Endothelial cell (in vitro differentiated cells): ENCODE results near the gene TMED3. TPM values are rescaled to one million over a fixed set of nuclear protein-coding genes. Genes with fewer than 3 reads are reported as not detected.
A peak's percentile ranks its signal among the peaks of the same experiment; 100 is the strongest.

ENCODE experiments used
- DNase-seq: peaks from one replicate; pipeline ENCODE4 v3.0.0; 2021; ENCODE audit warnings: low spot score
- H3K27ac Mint-ChIP-seq: one replicate; pipeline ENCODE4 v1.8.0; 2021; ENCODE audit warnings: mixed read lengths, inconsistent platforms; ENCODE audit not compliant: unreplicated experiment
- H3K27me3 Mint-ChIP-seq: one replicate; pipeline ENCODE4 v1.8.0; 2021; ENCODE audit warnings: mild to moderate bottlenecking, moderate library complexity, mixed read lengths, inconsistent platforms; ENCODE audit not compliant: unreplicated experiment
- H3K36me3 Mint-ChIP-seq: one replicate; pipeline ENCODE4 v1.8.0; 2021; ENCODE audit warnings: mild to moderate bottlenecking, low read depth, mixed read lengths, inconsistent platforms; ENCODE audit not compliant: unreplicated experiment
- H3K4me1 Mint-ChIP-seq: one replicate; pipeline ENCODE4 v1.8.0; 2021; ENCODE audit warnings: mild to moderate bottlenecking, mixed read lengths, inconsistent platforms; ENCODE audit not compliant: unreplicated experiment
- H3K4me3 Mint-ChIP-seq: one replicate; pipeline ENCODE4 v1.8.0; 2021; ENCODE audit warnings: mild to moderate bottlenecking, mixed read lengths, inconsistent platforms; ENCODE audit not compliant: unreplicated experiment
- H3K9me3 Mint-ChIP-seq: one replicate; pipeline ENCODE4 v1.8.0; 2021; ENCODE audit warnings: mixed read lengths, inconsistent platforms; ENCODE audit not compliant: unreplicated experiment
- total RNA-seq: library from RNA; stranded (reverse); fragmentation: NEBNext Ultra II Directional; extraction: Animal tissue kit (Norgen Biotek cat#: 25700); gene quantifications from one replicate; pipeline ENCODE4 v1.2.1, GENCODE V29; 2021; ENCODE audit not compliant: unreplicated experiment
- TF ChIP-seq, protein P1 (sequence below): fragments of 200-600 bp; sonication (generic); IDR thresholded peaks from one replicate; pipeline ENCODE4 v1.5.0; 2021; ENCODE audit warnings: antibody characterized with exemption; ENCODE audit not compliant: unreplicated experiment

The TMED3 gene
- total RNA-seq, 1 donor from 2014 or later = 45.3 TPM

DNA sequence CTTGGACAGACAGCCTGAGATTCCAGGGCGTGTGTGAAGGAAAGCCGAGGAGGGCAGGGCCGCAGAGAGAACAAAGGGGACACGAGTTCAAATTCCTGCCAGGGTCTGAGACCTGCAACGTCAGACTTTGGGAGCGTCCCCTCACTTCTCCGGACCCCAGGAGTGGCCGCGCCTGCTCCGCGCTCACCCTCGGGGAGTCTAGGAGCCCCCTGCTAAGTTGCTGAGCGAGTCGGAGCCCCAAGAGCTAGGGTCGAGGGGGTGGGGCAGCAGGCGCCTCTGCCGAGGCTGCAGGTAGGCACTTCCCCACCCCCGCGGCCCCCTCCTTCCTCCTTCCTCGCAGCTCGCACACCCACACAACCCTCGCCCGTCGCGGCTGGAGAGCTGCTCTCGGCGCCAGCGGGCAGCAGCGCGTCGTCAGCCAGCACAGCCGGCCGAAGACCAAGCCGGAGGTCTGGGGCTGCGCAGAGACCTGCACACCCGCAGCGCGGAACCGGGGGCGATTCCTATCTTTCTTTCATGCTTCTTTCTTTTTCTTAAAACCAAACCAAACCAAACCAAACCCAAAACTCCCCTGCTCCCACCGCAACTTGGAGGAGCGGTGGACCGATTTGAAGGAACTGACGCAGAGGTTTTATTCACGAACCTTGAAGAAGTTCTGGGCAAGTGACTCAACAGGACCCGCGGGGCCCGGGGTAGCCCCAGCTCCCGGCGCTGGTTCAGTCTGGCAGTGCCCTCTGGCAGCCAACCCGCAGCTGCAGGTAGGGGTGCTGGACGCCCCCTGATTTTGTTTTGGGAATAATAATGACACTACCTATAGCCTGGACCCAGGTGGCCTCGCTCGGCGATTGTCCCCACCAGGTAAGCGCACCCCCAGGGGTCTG, 28.3 kb upstream of the TMED3 start, which contains the start of gene ANKRD34C:
Gene ANKRD34C (plus strand): TSS at position 352 of the 881 bp plus-strand sequence. CDS start 10,563 bp downstream, outside the sequence.
- H3K27me3 Mint-ChIP-seq = peaks cover 15% of the 10 kb centered on the region

DNA sequence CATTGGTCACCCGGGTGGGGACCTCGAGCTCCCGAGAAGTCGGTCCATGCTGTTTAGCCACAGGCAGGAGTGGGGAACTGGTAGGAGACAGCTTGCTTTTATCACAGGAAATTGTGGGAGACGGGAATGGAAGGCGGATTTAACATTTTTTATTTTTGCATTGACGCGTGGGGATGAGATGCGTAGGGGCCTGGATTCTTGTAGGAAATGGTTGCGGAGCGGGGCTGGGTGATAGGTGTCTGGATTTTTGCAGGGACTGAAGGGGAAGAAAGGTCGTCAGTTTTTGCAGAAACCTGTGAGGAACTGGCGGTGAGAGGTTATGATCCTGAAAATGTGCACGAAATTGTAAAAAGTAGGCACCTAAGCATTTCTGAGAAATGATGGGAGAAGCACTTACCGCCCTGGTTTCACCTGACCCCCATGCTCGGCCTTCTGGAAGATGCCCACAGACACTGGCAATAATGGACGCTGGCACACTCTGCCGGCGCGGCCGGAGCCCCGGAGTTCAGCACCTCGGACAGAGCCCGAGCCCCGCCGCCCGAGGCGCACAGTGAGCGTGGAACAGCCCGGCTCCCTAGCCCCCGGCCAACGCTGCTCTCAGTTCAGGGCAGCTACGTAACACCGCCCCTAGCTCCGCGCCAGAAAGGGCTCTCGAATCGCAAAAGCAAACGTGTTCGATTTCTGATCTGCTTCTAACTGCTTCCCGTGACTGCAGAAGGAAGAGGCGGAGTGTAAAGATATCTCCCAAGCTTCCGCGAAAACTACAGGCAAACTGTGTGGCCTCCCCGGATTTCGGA, 27.5 kb upstream of the TMED3 start:
- peak; percentile 86 for DNase-seq
- no peaks in the 10 kb centered on the region for H3K9me3 Mint-ChIP-seq
- H3K4me1 Mint-ChIP-seq = peaks cover 4% of the 10 kb centered on the region
- H3K27ac Mint-ChIP-seq = no peak overlapping the region
- no peaks in the 10 kb centered on the region for H3K36me3 Mint-ChIP-seq
- TF ChIP-seq, protein P1, sequence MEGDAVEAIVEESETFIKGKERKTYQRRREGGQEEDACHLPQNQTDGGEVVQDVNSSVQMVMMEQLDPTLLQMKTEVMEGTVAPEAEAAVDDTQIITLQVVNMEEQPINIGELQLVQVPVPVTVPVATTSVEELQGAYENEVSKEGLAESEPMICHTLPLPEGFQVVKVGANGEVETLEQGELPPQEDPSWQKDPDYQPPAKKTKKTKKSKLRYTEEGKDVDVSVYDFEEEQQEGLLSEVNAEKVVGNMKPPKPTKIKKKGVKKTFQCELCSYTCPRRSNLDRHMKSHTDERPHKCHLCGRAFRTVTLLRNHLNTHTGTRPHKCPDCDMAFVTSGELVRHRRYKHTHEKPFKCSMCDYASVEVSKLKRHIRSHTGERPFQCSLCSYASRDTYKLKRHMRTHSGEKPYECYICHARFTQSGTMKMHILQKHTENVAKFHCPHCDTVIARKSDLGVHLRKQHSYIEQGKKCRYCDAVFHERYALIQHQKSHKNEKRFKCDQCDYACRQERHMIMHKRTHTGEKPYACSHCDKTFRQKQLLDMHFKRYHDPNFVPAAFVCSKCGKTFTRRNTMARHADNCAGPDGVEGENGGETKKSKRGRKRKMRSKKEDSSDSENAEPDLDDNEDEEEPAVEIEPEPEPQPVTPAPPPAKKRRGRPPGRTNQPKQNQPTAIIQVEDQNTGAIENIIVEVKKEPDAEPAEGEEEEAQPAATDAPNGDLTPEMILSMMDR = no peak
- peak overlapping the region; percentile 54 for H3K4me3 Mint-ChIP-seq
- peaks cover 15% of the 10 kb centered on the region for H3K27me3 Mint-ChIP-seq

More for the DNA sequence above, 28.3 kb upstream of the TMED3 start, which contains the start of gene ANKRD34C:
- Mint-ChIP-seq H3K4me3 (no peak within 1 kb of the TSS), H3K4me1 (peaks cover 4% of the 10 kb centered on the region), H3K27ac (no peak within 1 kb of the TSS), H3K9me3 (no peaks in the 10 kb centered on the region), H3K36me3 (no peaks in the 10 kb centered on the region)
- TF ChIP-seq, protein P1 = no peak
- DNase-seq = peak; percentile 21

DNA sequence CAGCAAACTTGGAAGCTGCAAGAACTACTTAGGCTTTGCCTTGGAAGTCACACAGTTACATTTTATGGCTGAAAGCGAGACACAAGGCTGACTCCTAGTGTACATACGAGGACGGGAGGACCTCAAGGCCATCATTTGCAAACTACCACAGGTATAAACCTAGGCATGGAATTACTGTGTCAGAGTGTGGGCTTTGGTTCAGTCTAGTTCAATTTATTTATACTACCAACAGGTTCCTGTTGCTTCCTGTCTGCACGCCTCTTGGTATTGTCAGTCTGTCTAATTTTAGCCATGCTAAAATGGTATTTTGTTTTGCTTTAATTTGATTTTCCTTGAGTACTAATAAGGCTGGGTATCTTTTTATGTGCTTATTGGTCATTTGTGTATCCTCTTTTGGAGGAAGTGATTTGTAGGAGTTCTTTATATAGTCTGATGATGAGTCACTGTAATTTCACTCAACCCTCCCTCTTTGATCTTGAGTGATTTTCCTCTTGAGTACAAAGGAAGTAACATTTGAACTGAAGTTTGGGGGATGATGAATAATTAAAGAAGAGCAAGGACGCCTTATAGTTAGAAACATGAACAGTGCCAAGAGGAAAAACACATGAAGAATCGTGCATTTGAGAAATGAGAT, 20.2 kb upstream of the TMED3 start:
- Mint-ChIP-seq H3K27ac (no peak overlapping the region), H3K36me3 (no peaks in the 10 kb centered on the region), H3K4me3 (no peak overlapping the region), H3K27me3 (no peaks in the 10 kb centered on the region), H3K4me1 (no peaks in the 10 kb centered on the region), H3K9me3 (no peaks in the 10 kb centered on the region)
- TF ChIP-seq, protein P1 = no peak
- DNase-seq = no peak

DNA sequence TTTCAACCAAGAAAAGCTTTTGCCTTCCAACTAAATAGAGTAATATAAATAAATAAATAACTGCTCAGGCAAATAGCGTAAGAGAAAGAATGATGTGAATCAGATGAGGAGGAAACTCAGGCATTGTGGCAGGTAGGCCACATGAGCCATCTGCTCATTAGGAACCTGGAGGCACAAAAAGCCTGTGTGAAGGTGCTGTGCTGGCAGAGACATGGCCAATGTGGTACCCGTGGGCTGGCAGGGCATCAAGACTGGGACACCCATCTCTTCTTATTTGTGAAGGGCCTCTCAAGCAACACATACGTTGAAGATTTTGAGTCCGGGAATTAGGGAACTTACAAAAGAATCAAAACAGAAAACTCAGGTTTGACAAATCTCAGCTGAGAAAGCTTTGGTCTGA, 18.9 kb upstream of the TMED3 start:
- Mint-ChIP-seq H3K36me3 (no peaks in the 10 kb centered on the region), H3K27me3 (no peaks in the 10 kb centered on the region), H3K9me3 (no peaks in the 10 kb centered on the region), H3K4me3 (no peak overlapping the region), H3K27ac (no peak overlapping the region), H3K4me1 (no peaks in the 10 kb centered on the region)
- TF ChIP-seq, protein P1 = no peak
- no peak for DNase-seq
